ENCODE results near the gene ERVFRD-1.
"Not testable (repeated sequence)": the region's sequence is repeated elsewhere in the genome, so short reads cannot be mapped to it uniquely, and the experiment has no call there.

Gene ERVFRD-1

DNA sequence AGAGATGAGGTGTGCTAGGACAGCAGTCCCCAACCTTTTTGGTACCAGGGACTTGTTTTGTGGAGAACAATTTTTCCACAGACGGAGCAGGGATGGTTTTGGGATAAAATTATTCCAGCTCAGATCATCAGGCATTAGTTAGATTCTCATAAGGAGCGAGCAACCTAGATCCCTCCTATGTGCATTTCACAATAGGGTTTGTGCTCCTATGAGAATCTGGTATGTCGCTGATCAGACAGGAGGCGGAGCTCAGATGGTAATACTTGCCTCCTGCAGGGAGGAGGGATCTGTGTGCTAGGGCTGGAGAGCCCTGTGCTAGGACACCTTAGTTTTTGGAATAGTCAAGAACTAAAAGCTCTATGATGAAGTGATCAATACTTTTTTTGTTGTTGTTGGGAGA is 15.4 kb downstream of the ERVFRD-1 start:
- TF ChIP-seq, protein P1, sequence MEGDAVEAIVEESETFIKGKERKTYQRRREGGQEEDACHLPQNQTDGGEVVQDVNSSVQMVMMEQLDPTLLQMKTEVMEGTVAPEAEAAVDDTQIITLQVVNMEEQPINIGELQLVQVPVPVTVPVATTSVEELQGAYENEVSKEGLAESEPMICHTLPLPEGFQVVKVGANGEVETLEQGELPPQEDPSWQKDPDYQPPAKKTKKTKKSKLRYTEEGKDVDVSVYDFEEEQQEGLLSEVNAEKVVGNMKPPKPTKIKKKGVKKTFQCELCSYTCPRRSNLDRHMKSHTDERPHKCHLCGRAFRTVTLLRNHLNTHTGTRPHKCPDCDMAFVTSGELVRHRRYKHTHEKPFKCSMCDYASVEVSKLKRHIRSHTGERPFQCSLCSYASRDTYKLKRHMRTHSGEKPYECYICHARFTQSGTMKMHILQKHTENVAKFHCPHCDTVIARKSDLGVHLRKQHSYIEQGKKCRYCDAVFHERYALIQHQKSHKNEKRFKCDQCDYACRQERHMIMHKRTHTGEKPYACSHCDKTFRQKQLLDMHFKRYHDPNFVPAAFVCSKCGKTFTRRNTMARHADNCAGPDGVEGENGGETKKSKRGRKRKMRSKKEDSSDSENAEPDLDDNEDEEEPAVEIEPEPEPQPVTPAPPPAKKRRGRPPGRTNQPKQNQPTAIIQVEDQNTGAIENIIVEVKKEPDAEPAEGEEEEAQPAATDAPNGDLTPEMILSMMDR (conservative IDR thresholded peaks at IDR 0.05; ENCODE audit: low read length) = no peak
- peak; percentile 73 for DNase-seq (ENCODE audit: low read depth)
- H3K4me3 ChIP-seq (ENCODE audit: low read length) = no peak overlapping the region

DNA sequence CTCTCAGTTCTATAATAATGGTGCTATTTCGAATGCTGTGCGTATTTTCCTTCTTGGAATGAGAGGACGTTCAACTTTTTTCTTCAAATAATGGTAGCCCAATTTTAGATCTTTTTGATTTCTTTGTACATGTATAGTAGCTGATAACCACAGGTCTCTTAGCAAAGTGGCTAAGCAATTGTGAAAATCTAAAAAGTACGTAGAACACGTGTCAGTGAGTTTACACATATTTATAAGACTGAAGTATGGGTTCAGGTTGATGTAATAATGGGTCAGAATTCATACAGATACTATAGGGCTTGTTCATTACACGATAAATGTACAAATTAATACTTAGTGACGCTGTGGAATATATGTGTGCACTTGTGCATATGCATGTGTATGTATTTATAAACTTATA is 16.6 kb downstream of the ERVFRD-1 start:
- TF ChIP-seq, protein P1 (conservative IDR thresholded peaks at IDR 0.05; ENCODE audit: low read length) = no peak
- no peak for DNase-seq (ENCODE audit: low read depth)
- peak overlapping the region; percentile 97 for H3K4me3 ChIP-seq (ENCODE audit: low read length)

DNA sequence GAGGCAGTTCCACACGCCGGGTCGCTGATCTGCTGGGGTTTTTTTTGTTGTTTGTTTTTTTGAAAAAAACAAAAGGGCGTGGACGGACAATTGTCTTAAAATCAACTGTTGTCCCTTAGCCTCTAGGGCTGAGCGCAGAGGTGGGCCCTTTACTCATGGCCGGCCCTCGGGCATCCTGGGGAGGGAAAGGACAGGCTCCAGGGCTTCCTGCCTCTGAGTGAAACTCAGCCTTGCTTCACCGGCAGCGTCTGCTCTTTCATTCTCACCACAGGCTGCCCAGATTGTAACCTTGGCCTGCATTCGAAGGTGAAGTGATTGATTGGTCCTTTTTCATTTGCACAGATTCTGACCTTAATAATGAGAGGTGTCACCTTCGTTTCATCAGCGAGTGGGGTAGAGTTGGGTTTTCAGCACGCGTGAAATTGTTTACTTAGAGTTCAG is 17.1 kb downstream of the ERVFRD-1 start:
- DNase-seq (ENCODE audit: low read depth) = peak; percentile 42
- H3K4me3 ChIP-seq (ENCODE audit: low read length) = peak overlapping the region; percentile 97
- TF ChIP-seq, protein P1 (conservative IDR thresholded peaks at IDR 0.05; ENCODE audit: low read length) = no peak

DNA sequence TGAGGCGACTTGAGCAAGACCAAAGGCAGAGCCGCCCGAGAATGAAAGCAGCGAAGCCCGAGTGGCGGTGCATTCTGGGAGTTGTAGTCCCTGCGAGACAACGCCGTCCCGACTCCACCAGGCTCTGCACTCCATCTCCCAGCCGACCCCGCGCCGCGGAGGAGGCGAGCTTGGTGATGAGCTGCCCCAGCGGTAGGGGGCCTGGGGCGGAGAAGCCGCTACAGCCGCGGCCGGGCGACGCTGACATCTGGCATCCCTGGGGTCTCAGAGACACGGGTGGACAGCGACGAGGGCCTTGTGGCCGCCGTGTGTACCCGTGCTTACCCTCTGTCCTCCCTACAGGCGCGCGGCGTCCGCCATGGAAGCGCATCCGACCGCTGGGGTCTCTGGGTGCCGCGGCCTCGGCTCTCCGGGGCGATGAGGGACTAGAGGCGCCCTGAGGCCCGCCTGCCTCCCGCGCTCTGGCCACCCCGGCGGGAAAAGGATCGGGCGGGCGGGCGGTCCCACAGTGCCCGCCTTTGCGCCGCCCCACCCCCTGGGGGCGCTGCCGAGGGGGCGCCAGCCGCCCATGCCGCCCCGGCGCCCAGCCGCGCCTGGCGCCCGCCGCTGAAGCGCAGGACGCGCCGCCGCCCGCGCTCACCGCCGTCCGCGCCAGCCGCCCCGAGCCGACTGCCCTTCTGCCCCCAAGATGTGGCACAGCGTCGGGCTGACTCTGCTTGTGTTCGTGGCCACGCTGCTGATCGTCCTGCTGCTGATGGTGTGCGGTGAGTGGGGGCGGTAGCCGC is 17.7 kb downstream of the ERVFRD-1 start, which contains the start of gene SMIM13:
Gene SMIM13 (plus strand): TSS at position 209 of the 785 bp plus-strand sequence. CDS start 480 bp downstream, at position 689.
- peak; percentile 97 for DNase-seq (ENCODE audit: low read depth)
- TF ChIP-seq, protein P1 (conservative IDR thresholded peaks at IDR 0.05; ENCODE audit: low read length) = peak; percentile 39
- peak within 1 kb of the TSS; percentile 97 for H3K4me3 ChIP-seq (ENCODE audit: low read length)

DNA sequence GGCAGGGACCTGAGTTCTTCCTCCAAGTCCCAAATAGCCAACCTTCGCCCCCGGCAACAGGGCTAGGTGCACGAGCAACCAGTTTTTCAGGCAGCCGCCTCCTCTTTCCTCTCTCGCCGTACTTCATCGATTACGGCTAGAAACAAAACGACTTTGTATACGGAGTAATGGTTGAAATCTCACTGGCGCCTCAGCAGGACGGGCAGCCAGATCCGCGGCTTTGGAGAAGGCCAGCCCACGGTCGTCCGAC is 18.2 kb downstream of the ERVFRD-1 start:
- no peak for DNase-seq (ENCODE audit: low read depth)
- peak overlapping the region; percentile 97 for H3K4me3 ChIP-seq (ENCODE audit: low read length)
- TF ChIP-seq, protein P1 (conservative IDR thresholded peaks at IDR 0.05; ENCODE audit: low read length) = no peak

DNA sequence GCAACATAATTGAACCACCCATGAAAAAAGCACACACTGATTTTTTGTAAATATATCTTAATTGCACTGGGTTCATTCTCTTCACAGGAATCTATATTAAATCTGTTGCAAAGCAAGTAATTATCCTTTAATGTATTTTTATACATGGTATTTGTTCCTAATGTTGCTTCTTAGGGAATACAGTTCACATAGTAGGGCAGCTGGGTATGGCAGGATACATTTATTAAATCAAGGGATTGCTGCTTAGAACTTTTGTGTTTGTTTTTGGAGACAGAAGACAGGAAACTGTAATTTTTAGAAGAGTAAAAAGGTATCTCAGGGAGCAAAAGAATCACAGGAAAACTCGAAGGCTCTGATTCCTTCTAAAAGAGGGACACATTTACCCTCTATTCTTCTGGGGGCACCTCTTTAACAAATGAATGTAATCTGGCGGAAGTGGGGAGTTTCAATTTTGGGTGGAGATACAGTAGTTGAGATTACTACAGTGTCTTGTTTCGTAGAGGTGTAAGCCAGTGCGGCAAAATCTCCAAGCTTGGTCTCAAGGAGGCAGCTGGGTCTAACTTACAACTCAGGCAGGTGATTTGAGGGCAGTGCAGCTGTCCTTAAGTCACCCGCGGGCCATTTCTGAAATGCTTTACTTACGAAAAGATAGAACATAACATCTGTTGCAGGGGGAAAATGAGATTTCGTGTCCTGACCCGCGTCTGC is 18.7 kb downstream of the ERVFRD-1 start:
- peak; percentile 33 for DNase-seq (ENCODE audit: low read depth)
- peak overlapping the region; percentile 97 for H3K4me3 ChIP-seq (ENCODE audit: low read length)
- TF ChIP-seq, protein P1 (conservative IDR thresholded peaks at IDR 0.05; ENCODE audit: low read length) = no peak

DNA sequence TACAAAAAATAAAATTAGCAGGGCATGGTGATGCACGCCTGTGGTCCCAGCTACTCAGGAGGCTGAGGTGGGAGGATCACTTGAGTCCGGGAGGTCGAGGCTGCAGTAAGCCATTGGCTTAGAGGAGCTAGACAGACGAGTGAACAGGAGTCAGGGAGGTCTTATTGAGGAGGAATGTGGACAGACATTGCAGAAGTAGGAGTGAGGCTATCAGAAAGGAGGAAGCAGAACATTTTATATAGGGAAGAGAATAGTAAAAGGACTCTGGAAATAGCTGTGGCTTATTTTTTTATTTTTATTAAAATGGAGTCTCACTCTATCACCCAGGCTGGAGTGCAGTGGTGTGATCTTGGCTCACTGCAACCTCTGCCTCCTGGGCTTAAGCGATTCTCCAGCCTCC is 20.4 kb downstream of the ERVFRD-1 start:
- DNase-seq (ENCODE audit: low read depth); H3K4me3 ChIP-seq (ENCODE audit: low read length): not testable (repeated sequence)
